ENCODE measurements around the gene HIVEP2.

HIVEP2 gene

DNA sequence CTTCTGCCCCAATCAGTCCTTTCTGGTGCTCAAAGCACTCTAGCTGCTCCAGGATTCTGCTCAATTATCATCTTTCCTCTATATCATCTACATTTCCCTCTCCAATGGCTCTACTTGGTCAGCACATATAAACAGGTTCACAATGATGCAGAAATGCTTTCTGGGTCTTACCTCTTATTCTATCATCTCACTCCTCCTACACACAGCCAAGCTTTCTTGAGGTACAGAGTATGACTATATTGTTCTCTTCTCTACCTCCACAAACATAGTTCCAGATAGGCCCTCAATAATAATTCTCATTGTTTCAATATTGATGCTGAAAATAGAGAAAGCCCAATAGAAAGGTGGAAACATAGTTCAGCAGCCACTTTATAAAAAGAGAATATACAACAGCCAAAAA is 48.2 kb downstream of the HIVEP2 start:
- Mint-ChIP-seq H3K4me3 (no peak overlapping the region), H3K27me3 (no peaks in the 10 kb centered on the region), H3K27ac (no peak overlapping the region), H3K9me3 (no peaks in the 10 kb centered on the region), H3K4me1 (peaks cover 13% of the 10 kb centered on the region), H3K36me3 (peaks cover 8% of the 10 kb centered on the region)
- no peak for ATAC-seq

DNA sequence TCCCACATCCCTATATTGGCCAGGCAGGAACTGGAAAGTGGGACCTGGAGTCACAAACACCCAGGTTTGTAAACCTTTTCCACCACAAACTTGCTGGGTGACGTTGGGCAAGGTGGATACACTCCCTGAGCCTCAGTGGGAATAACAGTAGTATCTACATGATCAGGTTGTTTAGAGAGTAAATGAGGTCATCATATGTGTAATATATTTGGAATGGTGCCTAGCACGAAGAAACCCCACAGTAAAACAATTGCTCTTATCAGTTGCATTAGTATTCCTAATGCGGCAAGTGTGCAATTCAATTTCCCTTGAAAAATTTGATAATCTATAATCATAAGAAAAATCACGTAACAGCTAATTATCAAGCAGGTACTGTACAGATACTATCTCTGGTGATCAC is 51.9 kb downstream of the HIVEP2 start:
- no peaks in the 10 kb centered on the region for H3K9me3 Mint-ChIP-seq
- no peak overlapping the region for H3K4me3 Mint-ChIP-seq
- peaks cover 15% of the 10 kb centered on the region for H3K36me3 Mint-ChIP-seq
- H3K27me3 Mint-ChIP-seq = no peaks in the 10 kb centered on the region
- no peak for ATAC-seq
- no peak overlapping the region for H3K27ac Mint-ChIP-seq
- peaks cover 25% of the 10 kb centered on the region for H3K4me1 Mint-ChIP-seq

DNA sequence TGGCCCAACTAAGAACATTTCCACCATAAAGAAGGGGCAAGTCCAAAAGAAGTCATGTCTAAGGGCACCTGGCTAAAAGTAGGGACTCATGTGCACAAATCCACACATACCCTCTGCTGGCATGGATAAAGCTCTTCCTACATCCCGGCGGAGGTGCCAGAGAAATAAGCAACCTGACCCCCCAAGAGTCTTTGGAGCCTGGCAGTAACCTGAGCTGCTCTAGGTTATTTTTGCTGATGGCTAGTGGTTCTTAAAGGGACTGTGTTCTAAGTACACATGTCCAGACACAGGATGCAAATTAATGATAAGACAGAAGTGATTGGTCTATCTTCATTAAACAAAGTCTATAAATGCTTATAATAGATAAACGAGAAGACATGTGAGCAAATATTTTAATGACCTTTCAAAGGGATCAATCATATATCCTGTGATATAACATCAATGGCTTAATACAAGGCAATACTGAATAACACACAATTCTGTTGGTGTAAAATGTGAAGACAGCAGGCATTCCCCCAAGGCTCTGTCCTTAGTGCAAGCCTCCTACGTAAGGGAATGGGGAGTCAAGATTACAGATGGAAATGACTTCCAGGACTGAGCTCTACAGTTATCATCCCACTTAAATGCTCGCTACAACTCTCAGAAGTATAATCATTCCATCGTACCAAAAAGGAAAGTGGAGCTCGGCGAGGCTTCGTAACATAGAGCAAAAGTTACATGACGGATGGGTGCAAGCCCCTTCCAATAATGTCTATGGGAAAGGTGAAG is 52.5 kb downstream of the HIVEP2 start:
- H3K27ac Mint-ChIP-seq = peak overlapping the region; percentile 33
- H3K9me3 Mint-ChIP-seq = no peaks in the 10 kb centered on the region
- H3K27me3 Mint-ChIP-seq = no peaks in the 10 kb centered on the region
- H3K4me1 Mint-ChIP-seq = peaks cover 30% of the 10 kb centered on the region
- peaks cover 15% of the 10 kb centered on the region for H3K36me3 Mint-ChIP-seq
- ATAC-seq = no peak
- H3K4me3 Mint-ChIP-seq = no peak overlapping the region

DNA sequence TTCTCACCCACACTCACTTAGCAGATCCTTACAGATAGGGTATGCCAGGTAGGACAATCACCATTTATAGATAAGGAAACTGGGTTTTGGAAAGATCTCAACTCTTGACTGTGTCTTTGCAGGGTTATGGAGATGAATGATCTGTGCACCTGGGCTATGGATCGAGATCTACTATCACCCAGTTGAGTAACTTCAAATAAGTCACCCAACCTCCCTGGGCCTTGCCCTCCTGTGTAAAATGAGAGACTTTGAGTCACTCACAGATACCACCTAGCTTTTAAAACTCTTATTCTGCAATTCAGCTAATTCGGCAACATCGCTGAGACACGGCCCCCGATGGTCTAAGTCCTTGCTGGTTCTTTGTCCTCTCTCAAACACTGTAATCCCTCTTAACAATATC is 53.5 kb downstream of the HIVEP2 start:
- peaks cover 15% of the 10 kb centered on the region for H3K36me3 Mint-ChIP-seq
- no peaks in the 10 kb centered on the region for H3K27me3 Mint-ChIP-seq
- peak overlapping the region; percentile 33 for H3K27ac Mint-ChIP-seq
- H3K4me3 Mint-ChIP-seq = no peak overlapping the region
- peaks cover 40% of the 10 kb centered on the region for H3K4me1 Mint-ChIP-seq
- H3K9me3 Mint-ChIP-seq = no peaks in the 10 kb centered on the region
- no peak for ATAC-seq

DNA sequence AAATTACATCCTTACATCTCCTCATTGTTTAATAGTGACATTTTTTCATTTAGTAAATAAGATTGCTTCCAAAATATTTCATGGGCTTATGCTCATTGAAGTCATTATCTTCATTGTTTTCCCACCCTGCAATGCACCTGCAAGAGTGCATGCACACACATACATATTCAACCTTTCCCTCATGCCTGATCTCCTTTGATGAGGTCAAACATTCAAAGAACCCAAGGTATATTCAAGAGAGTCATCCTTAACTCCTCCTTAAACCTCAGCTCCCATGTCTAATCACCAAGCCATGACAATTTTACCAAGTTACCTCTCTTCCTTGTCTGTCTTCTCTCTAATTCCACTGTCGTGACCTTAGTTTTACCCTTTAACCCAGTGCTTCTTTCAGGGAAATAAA is 56.5 kb downstream of the HIVEP2 start:
- peak overlapping the region; percentile 40 for H3K27ac Mint-ChIP-seq
- no peak overlapping the region for H3K4me3 Mint-ChIP-seq
- no peaks in the 10 kb centered on the region for H3K9me3 Mint-ChIP-seq
- peaks cover 7% of the 10 kb centered on the region for H3K36me3 Mint-ChIP-seq
- H3K4me1 Mint-ChIP-seq = peaks cover 63% of the 10 kb centered on the region
- no peak for ATAC-seq
- no peaks in the 10 kb centered on the region for H3K27me3 Mint-ChIP-seq

DNA sequence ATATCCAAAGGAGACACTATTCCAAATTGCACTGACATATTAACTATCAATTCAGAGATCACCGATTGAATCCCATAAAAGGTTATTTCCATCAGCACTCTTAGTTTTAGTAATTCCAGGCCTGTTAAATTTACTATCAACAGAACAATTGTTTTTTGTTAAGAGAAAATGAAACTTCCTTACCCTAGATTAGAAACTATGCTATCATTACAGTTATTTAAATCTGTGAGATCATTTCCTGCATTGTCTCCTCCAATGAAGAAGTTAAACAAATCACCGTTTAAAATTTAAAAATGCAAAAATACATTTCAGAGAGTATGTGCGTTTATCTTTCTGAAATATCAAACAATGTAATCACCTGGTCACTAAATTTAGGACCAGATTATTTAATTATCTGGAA is 57.5 kb downstream of the HIVEP2 start:
- Mint-ChIP-seq H3K36me3 (peaks cover 7% of the 10 kb centered on the region), H3K9me3 (no peaks in the 10 kb centered on the region), H3K4me3 (no peak overlapping the region), H3K27ac (peak overlapping the region; percentile 79), H3K4me1 (peaks cover 63% of the 10 kb centered on the region), H3K27me3 (no peaks in the 10 kb centered on the region)
- no peak for ATAC-seq

DNA sequence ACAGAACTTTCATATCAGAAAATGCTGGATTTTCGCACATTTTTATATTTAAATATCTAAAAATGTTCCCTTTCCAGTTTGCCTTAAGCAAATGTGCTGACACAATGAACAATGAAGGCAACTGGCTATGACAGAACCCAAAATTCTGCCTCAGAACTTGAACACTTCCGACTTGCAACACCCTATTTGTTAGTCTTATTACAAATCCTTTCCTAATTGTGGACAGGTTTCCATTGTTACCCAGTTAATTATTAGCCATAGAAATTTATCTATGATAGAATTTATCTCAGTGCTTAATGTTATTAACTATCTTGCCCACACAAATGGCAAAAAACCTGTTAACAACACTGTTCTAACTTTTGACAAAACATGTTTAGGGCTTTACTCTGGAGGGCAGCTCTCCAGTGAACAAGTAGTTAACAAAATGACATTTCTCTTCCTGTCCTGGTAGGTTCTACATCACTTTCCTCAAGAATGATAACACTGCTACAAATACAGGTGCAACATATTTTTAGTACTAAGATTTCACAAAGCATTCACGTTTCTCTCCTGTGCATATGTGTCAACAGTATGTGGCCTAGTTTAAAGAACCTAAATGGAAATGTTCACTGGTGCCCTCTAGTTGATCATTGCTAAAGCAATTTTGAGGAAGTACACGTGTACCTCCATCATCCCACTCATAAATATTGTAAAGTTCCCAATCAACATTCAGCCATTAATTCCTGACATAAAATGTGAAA is 58.4 kb downstream of the HIVEP2 start:
- H3K9me3 Mint-ChIP-seq = no peaks in the 10 kb centered on the region
- H3K27ac Mint-ChIP-seq = peak overlapping the region; percentile 87
- H3K36me3 Mint-ChIP-seq = peaks cover 7% of the 10 kb centered on the region
- peak; percentile 70 for ATAC-seq
- H3K4me1 Mint-ChIP-seq = peaks cover 62% of the 10 kb centered on the region
- no peaks in the 10 kb centered on the region for H3K27me3 Mint-ChIP-seq
- H3K4me3 Mint-ChIP-seq = no peak overlapping the region

DNA sequence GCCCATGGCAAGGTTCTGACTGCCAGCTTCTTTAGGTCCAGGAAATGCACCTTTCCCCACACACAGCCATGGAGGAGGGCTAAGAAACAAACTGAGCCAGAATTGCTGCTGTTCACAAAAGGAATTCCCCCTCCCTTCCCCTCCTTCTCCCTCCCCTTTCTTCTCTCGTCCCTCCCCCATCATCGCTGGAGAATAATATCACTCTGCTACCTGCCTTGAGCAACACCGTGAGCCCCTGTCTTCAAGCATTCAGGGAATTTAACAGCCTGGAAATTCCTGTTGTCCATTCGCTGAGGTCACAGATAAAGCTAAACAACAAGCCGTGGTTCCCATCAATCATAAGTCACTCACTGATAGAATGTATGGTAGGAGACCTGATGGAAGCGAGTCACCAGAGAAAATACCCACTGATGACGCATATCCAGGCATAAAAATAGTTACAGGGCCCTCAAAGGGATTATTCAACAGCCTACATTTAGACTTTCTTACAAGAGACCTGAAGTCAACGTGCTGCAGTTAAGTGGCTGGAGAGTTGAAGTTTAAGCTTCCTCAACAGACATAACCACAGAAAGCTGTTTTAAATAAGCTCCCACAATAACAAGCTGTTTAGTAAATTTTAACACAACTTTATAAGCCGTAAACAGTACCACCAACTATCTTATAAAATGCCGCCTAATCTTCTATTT is 59.7 kb downstream of the HIVEP2 start:
- no peaks in the 10 kb centered on the region for H3K9me3 Mint-ChIP-seq
- H3K27ac Mint-ChIP-seq = peak overlapping the region; percentile 87
- H3K4me1 Mint-ChIP-seq = peaks cover 69% of the 10 kb centered on the region
- H3K36me3 Mint-ChIP-seq = peaks cover 13% of the 10 kb centered on the region
- H3K27me3 Mint-ChIP-seq = no peaks in the 10 kb centered on the region
- H3K4me3 Mint-ChIP-seq = peak overlapping the region; percentile 95
- ATAC-seq = peak; percentile 95

DNA sequence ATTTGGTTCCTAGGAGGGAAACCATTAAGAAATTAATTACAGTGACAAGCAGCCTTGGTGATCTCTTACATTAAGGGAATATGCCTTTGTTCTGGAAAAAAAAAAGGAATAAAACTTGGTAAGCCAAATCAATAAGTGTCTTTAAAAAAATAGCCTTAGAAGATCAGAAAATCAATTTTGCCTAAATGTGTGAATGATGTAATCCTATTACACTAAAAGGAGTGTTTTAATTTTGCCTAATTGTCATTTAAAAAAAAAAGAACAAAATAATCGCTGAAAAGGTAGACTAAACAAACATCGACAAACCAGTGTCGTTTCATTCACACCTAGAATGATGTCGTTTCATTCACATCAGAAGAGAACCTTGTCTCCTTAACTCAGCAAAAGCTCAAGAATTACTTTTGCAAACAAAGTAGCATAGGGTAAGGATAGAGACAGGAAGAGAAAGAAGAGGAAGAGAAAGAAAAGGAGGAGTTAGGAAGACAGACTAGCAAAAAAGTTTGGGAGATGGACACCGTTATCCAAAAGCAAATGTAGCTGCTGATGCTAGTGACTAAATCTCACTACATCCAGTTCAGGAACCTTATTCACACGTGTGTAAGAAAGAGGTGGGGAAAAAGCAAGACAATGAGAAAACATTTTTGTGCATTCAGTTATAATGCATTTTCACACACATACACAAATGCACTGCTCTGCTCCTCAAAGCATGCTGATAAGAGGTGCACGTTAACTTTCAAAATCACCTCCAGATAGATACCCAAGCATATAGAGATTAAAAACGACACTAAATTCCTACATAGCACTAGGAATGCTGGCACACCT is 60.6 kb downstream of the HIVEP2 start:
- Mint-ChIP-seq H3K27ac (peak overlapping the region; percentile 87), H3K4me1 (peaks cover 78% of the 10 kb centered on the region), H3K36me3 (peaks cover 22% of the 10 kb centered on the region), H3K9me3 (no peaks in the 10 kb centered on the region), H3K4me3 (peak overlapping the region; percentile 95), H3K27me3 (no peaks in the 10 kb centered on the region)
- no peak for ATAC-seq

DNA sequence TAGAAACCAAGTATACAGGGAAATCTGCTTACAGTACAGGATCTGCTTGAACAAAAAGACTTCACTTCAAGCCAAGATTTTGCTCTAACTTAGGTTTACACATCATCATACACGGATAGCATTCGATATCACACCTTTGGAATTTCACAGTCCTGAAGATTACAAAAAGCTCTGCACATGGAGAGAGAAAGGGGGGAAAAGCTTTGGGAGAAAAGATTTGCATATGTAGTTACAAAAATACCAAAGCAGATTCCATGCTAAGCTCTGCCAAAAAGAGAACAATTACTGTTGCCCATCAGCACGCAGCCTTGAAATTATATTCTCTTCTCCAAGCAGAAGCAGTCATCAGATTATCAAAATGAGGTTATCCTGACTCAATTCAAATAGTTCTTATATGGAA is 62.0 kb downstream of the HIVEP2 start:
- no peaks in the 10 kb centered on the region for H3K27me3 Mint-ChIP-seq
- H3K9me3 Mint-ChIP-seq = no peaks in the 10 kb centered on the region
- peaks cover 20% of the 10 kb centered on the region for H3K36me3 Mint-ChIP-seq
- no peak for ATAC-seq
- peaks cover 71% of the 10 kb centered on the region for H3K4me1 Mint-ChIP-seq
- H3K4me3 Mint-ChIP-seq = no peak overlapping the region
- H3K27ac Mint-ChIP-seq = peak overlapping the region; percentile 32

DNA sequence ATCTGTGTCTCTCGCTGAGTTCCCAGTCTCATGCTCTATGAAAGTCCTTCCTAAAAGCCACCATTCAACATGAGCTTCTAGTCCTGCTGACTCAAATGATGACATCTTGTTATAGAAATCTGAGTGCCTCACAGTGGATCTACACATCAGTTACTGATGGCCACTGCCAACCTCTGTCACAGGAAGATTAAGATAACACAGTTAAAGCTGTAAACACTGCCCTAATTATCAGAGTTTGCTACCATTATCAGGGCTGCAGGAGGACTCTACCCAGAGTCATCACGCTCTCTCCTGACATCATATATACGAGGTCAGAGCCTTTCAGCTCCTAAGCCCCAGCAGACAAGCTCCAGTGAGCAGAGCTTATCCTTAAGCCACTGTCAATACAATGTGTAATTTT is 63.2 kb downstream of the HIVEP2 start:
- H3K27me3 Mint-ChIP-seq = no peaks in the 10 kb centered on the region
- peaks cover 3% of the 10 kb centered on the region for H3K9me3 Mint-ChIP-seq
- H3K4me1 Mint-ChIP-seq = peaks cover 62% of the 10 kb centered on the region
- peaks cover 27% of the 10 kb centered on the region for H3K36me3 Mint-ChIP-seq
- no peak overlapping the region for H3K4me3 Mint-ChIP-seq
- H3K27ac Mint-ChIP-seq = peak overlapping the region; percentile 47
- no peak for ATAC-seq

DNA sequence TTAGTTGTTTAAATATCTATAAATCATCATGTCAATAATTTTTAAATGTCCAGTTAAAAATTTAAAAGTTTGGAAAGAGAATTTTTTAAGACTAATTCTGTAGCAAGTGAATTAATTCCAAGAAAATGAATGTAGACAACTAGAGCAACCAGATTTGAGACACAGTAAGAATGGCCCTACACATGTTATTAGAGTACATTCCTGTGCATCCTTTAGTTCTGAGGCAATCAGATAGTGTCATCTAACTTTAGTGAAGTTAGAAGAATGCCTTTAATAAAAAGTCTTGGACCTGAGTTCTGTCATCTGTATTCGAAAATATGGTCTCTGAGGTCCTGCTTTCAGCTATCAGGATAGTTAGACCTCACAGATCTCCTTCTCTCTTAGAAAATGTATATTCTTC is 63.7 kb downstream of the HIVEP2 start:
- H3K9me3 Mint-ChIP-seq = peaks cover 3% of the 10 kb centered on the region
- peak overlapping the region; percentile 47 for H3K27ac Mint-ChIP-seq
- no peak overlapping the region for H3K4me3 Mint-ChIP-seq
- H3K4me1 Mint-ChIP-seq = peaks cover 62% of the 10 kb centered on the region
- H3K36me3 Mint-ChIP-seq = peaks cover 27% of the 10 kb centered on the region
- no peaks in the 10 kb centered on the region for H3K27me3 Mint-ChIP-seq
- ATAC-seq = no peak

DNA sequence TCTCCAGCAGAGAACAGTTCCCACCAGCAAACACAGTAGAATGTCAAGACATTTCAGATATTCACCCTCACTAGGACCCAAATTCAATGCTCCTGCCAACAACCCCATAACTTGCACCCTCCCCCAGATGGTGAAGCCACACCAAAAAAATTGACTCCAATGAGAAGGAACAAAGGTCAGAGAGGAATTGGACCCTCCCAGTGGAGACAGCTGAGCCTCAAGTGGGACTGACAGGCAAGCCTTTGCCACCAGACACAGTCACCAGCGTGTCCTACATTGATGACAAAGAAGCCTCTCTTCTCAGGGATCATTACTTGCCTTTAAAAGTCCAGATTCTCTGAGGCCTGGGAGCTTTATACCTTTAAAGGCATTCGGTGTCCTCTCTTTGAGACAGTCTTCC is 64.8 kb downstream of the HIVEP2 start:
- no peak for ATAC-seq
- Mint-ChIP-seq H3K4me1 (peaks cover 63% of the 10 kb centered on the region), H3K27ac (peak overlapping the region; percentile 14), H3K9me3 (peaks cover 3% of the 10 kb centered on the region), H3K27me3 (no peaks in the 10 kb centered on the region), H3K36me3 (peaks cover 37% of the 10 kb centered on the region), H3K4me3 (no peak overlapping the region)

DNA sequence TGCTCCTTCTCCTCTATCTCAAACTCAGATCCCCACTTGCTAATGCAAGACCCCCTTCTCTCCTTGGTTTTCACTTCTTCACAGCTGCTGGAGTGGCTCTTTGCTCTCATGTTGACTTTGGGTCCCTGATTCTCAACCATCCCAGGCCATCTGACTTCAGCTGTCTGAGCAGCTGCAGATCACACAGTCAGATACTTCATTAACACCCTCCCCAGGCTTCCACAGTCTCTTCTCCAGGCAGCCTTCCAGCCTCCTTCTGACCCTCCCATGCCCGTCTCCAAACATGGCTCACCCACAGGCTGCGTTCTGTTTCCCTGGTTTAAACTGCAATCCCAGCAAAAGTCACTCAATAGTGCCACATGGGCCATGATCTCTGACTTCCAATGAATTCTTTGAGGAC is 65.4 kb downstream of the HIVEP2 start:
- no peak for ATAC-seq
- H3K36me3 Mint-ChIP-seq = peaks cover 42% of the 10 kb centered on the region
- H3K27ac Mint-ChIP-seq = peak overlapping the region; percentile 14
- H3K4me3 Mint-ChIP-seq = no peak overlapping the region
- H3K4me1 Mint-ChIP-seq = peaks cover 63% of the 10 kb centered on the region
- no peaks in the 10 kb centered on the region for H3K27me3 Mint-ChIP-seq
- peaks cover 3% of the 10 kb centered on the region for H3K9me3 Mint-ChIP-seq

DNA sequence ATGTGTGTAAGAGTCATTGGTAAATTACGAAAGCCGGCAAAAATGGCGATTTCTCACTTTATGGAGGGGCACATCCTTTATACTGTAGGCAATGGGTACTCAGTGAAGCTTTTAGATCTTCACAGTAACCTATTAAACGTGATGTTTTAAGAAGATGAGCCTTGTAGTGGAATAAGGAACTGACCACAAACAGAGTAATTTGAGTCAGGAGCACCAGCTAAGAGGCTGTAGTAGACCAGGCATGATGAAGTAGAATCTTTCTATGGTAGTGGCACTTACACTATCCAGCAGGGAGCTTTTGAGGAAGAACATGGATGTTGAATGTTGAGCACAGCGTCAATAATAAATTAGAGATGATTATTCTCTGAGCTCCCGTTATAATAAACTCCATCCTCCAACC is 65.9 kb downstream of the HIVEP2 start:
- Mint-ChIP-seq H3K27me3 (no peaks in the 10 kb centered on the region), H3K27ac (peak overlapping the region; percentile 14), H3K4me1 (peaks cover 63% of the 10 kb centered on the region), H3K4me3 (no peak overlapping the region), H3K36me3 (peaks cover 43% of the 10 kb centered on the region), H3K9me3 (peaks cover 3% of the 10 kb centered on the region)
- peak; percentile 56 for ATAC-seq

Measured in stimulated activated memory B cell treated with anti-CD40 and anti-IgM and Interleukin-4, amounts not matched to agents 10 μg/mL and 1 μg/mL and 100 μg/mL, for 72 hours (primary cell).